Measurements from ENCODE around the gene LHB.

LHB gene

DNA sequence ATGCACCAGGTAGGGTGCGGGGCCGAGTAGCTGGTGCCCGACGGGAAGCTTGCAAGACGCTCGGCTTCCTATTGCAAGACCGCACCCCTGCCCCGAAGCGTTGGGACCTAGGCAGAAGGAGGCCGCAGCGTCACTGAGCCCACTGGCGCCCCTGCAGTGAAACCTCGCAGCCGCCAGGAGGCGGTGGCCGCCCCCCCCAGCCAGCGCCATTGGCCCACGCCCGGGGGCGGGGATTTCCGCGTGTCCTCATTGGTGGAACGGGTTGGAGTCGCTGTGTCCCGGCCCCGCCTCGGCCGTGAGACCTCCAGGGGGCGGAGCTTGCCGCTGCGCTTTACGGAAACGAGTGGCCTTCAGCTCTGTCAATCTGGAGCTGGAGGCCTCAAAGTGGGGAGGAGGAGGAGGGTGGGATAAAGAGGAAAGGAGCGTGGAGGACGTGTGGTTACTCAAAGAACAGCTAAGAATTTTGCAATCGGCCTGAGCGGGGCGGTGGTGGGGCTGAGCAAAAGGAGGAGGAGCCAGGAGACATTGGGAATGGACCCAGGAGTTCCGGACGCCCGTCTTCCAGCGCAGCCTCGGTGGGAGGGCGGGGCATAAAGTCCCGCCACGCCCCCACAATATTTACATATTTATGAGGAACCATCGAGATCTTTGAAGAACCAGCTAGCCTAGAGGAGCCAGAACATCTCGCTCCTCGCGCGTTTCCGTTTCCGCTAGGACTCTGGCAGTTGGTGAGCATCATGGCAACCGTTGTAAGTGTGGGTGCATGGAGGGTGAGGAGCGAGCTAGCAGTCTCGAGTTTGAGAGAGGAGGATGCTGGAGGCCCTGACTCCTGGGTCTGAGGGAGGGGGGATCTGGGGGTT is 23.5 kb downstream of the LHB start, which contains the start of the genes GYS1 and RUVBL2:
TSS of gene GYS1 (minus strand) at position 135 of the 860 bp plus-strand sequence. CDS start 197 bp downstream, outside the sequence.
TSS of gene RUVBL2 (plus strand) at position 713 of the 860 bp plus-strand sequence. CDS start at position 738, 25 bp downstream.
- no peaks in the 10 kb centered on the region for H3K4me1 ChIP-seq

DNA sequence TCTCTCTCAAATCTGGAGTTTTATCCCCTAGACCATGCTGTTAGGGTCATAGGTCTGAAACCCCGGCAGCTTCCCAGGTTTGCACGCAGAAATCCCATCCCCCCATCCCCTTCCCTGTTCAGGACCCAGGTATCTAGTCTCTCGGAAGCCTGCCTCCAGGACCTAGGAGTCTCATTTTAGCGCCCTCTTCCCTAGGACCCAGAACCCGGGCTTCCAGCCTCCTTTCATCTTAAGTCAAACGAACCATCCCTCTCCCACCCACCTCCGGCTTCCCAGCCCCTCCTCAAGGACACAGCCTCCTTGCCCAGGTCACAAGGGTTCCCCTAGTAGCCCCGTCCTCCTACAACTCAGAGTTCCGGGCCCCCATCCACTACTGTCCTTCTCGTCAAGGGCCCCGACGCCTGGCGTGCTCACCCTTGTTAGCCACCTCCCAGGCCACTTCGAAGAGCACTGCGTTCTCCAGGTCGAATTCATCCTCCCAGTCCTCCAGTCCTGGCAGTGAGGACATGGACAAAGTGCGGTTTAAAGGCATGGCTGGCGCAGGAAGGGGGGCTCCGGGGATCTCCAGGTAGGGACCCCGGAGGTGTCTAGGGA is 24.2 kb downstream of the LHB start:
- TF ChIP-seq, protein P1, sequence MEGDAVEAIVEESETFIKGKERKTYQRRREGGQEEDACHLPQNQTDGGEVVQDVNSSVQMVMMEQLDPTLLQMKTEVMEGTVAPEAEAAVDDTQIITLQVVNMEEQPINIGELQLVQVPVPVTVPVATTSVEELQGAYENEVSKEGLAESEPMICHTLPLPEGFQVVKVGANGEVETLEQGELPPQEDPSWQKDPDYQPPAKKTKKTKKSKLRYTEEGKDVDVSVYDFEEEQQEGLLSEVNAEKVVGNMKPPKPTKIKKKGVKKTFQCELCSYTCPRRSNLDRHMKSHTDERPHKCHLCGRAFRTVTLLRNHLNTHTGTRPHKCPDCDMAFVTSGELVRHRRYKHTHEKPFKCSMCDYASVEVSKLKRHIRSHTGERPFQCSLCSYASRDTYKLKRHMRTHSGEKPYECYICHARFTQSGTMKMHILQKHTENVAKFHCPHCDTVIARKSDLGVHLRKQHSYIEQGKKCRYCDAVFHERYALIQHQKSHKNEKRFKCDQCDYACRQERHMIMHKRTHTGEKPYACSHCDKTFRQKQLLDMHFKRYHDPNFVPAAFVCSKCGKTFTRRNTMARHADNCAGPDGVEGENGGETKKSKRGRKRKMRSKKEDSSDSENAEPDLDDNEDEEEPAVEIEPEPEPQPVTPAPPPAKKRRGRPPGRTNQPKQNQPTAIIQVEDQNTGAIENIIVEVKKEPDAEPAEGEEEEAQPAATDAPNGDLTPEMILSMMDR (IDR thresholded peaks at IDR 0.05): no peak
- H3K36me3 ChIP-seq (ENCODE audit: control insufficient read depth, insufficient read depth, low read length): no peaks in the 10 kb centered on the region
- H3K27me3 ChIP-seq (ENCODE audit: control insufficient read depth, insufficient read depth, low read length): no peaks in the 10 kb centered on the region
- H3K27ac ChIP-seq: peak overlapping the region; percentile 88
- no peaks in the 10 kb centered on the region for H3K4me1 ChIP-seq
- peak overlapping the region; percentile 61 for H3K9ac ChIP-seq
- peak overlapping the region; percentile 84 for H2AFZ ChIP-seq
- peak overlapping the region; percentile 96 for H3K4me2 ChIP-seq (ENCODE audit: low read length)
- peaks cover 16% of the 10 kb centered on the region for H3K79me2 ChIP-seq
- H3K4me3 ChIP-seq (ENCODE audit: low read depth, low read length): peak overlapping the region; percentile 88
- H3K9me3 ChIP-seq (ENCODE audit: control insufficient read depth, low read length): no peaks in the 10 kb centered on the region

More for the DNA sequence above, 23.5 kb downstream of the LHB start, which contains the start of the genes GYS1 and RUVBL2:
- Histone ChIP-seq H3K36me3 (ENCODE audit: control insufficient read depth, insufficient read depth, low read length) (no peaks in the 10 kb centered on the region), H3K27me3 (ENCODE audit: control insufficient read depth, insufficient read depth, low read length) (no peaks in the 10 kb centered on the region), H2AFZ (peak within 1 kb of the TSS; percentile 84), H3K27ac (peak within 1 kb of the TSS; percentile 88), H3K9me3 (ENCODE audit: control insufficient read depth, low read length) (no peaks in the 10 kb centered on the region), H3K4me3 (ENCODE audit: low read depth, low read length) (peak within 1 kb of the TSS; percentile 88), H3K79me2 (peaks cover 20% of the 10 kb centered on the region), H3K9ac (peak within 1 kb of the TSS; percentile 61), H3K4me2 (ENCODE audit: low read length) (peak within 1 kb of the TSS; percentile 96)
- TF ChIP-seq, protein P1 (IDR thresholded peaks at IDR 0.05): peak; percentile 100

DNA sequence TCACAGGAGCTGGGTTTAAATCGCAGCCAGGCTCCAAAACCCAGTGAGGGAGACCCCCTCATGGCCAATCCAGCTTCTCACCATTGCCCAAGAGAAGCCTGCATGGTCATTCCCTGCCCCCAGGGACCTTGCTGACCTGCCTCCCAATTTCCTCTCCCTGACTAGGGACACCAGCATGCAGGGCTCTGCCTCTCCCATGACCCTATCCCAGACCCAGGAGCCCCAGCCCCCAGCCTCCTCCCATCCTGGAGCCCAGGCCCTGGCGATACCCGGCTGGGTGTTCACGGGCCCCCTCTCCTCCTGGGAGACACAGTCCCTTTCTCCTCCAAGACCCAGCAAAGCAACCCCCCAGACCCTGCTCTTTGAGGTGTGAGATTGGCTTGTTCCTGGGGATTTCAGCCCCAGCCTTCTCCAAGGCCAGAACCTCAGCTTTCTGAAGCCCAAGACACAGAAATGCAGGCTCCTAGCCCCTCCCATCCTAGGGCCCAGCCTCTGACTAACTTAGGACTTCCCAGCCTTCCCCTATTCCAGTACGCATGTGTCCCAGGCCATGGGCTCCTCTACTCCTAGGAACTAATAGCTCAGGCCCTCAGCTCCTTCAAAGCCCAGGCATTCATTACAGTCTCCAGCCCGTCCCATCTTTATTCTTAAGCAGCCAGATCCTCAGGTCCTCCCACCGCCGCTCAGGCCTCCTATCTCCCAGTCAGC is 24.9 kb downstream of the LHB start:
- peak overlapping the region; percentile 61 for H3K9ac ChIP-seq
- H2AFZ ChIP-seq: peak overlapping the region; percentile 84
- H3K9me3 ChIP-seq (ENCODE audit: control insufficient read depth, low read length): no peaks in the 10 kb centered on the region
- no peaks in the 10 kb centered on the region for H3K27me3 ChIP-seq (ENCODE audit: control insufficient read depth, insufficient read depth, low read length)
- peak overlapping the region; percentile 96 for H3K4me2 ChIP-seq (ENCODE audit: low read length)
- peak overlapping the region; percentile 88 for H3K27ac ChIP-seq
- H3K79me2 ChIP-seq: peaks cover 16% of the 10 kb centered on the region
- H3K4me3 ChIP-seq (ENCODE audit: low read depth, low read length): peak overlapping the region; percentile 88
- H3K36me3 ChIP-seq (ENCODE audit: control insufficient read depth, insufficient read depth, low read length): no peaks in the 10 kb centered on the region
- TF ChIP-seq, protein P1 (IDR thresholded peaks at IDR 0.05): no peak
- no peaks in the 10 kb centered on the region for H3K4me1 ChIP-seq

DNA sequence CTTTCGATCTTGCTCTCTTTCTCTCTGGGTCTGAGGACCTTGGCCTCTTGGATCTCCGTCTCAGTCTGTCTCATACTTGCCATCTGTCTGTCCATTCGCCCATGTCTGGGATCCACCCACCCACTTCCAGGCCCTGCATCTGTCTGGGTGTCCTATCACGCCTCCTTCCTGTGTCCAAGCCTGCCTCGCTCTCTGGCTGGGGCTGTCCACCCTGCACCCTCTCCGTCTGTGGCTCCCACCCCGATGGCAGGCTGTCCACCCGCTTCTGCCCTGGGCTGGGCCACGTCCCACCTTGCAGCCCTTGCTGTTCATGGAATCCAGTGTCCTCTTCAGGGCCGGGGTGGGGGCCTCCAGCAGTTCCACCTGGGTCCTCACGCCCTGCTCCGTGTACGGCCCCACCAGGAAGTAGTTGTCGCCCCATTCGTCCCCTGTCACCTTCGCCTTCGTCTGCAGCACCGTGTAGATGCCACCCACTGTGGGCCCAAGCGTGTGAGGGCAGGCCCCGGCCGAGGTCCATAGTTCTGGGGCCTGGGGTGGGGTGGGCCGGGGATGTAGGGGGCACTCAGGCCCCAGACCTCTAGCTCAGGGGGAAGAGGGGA is 25.8 kb downstream of the LHB start:
- Histone ChIP-seq H3K36me3 (ENCODE audit: control insufficient read depth, insufficient read depth, low read length) (no peaks in the 10 kb centered on the region), H3K9ac (no peak overlapping the region), H2AFZ (no peak overlapping the region), H3K4me1 (no peaks in the 10 kb centered on the region), H3K27me3 (ENCODE audit: control insufficient read depth, insufficient read depth, low read length) (no peaks in the 10 kb centered on the region), H3K27ac (no peak overlapping the region), H3K4me2 (ENCODE audit: low read length) (no peak overlapping the region), H3K4me3 (ENCODE audit: low read depth, low read length) (no peak overlapping the region), H3K79me2 (peaks cover 16% of the 10 kb centered on the region), H3K9me3 (ENCODE audit: control insufficient read depth, low read length) (no peaks in the 10 kb centered on the region)
- TF ChIP-seq, protein P1 (IDR thresholded peaks at IDR 0.05): no peak
